ENCODE measurements around the gene TRAFD1. TPM values are rescaled to one million over a fixed set of nuclear protein-coding genes. Genes with fewer than 3 reads are reported as not detected.
"Not testable (repeated sequence)": the region's sequence is repeated elsewhere in the genome, so short reads cannot be mapped to it uniquely, and the experiment has no call there.

TRAFD1 gene
- total RNA-seq, 1 donor from 2014 or later: 30.8 TPM

GRCh38 chr12:112151766-112152541 is 26.6 kb downstream of the TRAFD1 start:
- FAIRE-seq (no peak), DNase-seq (ENCODE audit: low read depth) (no peak)

GRCh38 chr12:112153181-112153892 is 28.0 kb downstream of the TRAFD1 start:
- Histone ChIP-seq H3K36me3 (ENCODE audit: control insufficient read depth, insufficient read depth, low read length) (peaks cover 12% of the 10 kb centered on the region), H3K4me3 (ENCODE audit: low read depth, low read length) (no peak overlapping the region), H3K27me3 (ENCODE audit: control insufficient read depth, insufficient read depth, low read length) (no peaks in the 10 kb centered on the region)
- no peak for DNase-seq (ENCODE audit: low read depth)
- FAIRE-seq: no peak
- TF ChIP-seq CTCF (IDR thresholded peaks at IDR 0.05; ENCODE audit: insufficient read depth, low read length, severe bottlenecking): no peak

More at GRCh38 chr12:112151766-112152541, 26.6 kb downstream of the TRAFD1 start:
- Histone ChIP-seq H3K4me3 (ENCODE audit: low read depth, low read length) (no peak overlapping the region), H3K36me3 (ENCODE audit: control insufficient read depth, insufficient read depth, low read length) (peaks cover 13% of the 10 kb centered on the region), H3K27me3 (ENCODE audit: control insufficient read depth, insufficient read depth, low read length) (no peaks in the 10 kb centered on the region)
- no peak for TF ChIP-seq CTCF (IDR thresholded peaks at IDR 0.05; ENCODE audit: insufficient read depth, low read length, severe bottlenecking)

GRCh38 chr12:112153893-112154219 is 28.5 kb downstream of the TRAFD1 start:
- DNase-seq (ENCODE audit: low read depth): no peak
- Histone ChIP-seq H3K27me3 (ENCODE audit: control insufficient read depth, insufficient read depth, low read length) (no peaks in the 10 kb centered on the region), H3K4me3 (ENCODE audit: low read depth, low read length) (no peak overlapping the region), H3K36me3 (ENCODE audit: control insufficient read depth, insufficient read depth, low read length) (peaks cover 12% of the 10 kb centered on the region)
- no peak for FAIRE-seq
- no peak for TF ChIP-seq CTCF (IDR thresholded peaks at IDR 0.05; ENCODE audit: insufficient read depth, low read length, severe bottlenecking)

GRCh38 chr12:112158461-112159145 is 33.2 kb downstream of the TRAFD1 start:
- DNase-seq (ENCODE audit: low read depth); H3K36me3 ChIP-seq (ENCODE audit: control insufficient read depth, insufficient read depth, low read length); H3K4me3 ChIP-seq (ENCODE audit: low read depth, low read length); H3K27me3 ChIP-seq (ENCODE audit: control insufficient read depth, insufficient read depth, low read length); FAIRE-seq: not testable (repeated sequence)

GRCh38 chr12:112159146-112159541 is 33.8 kb downstream of the TRAFD1 start:
- no peaks in the 10 kb centered on the region for H3K27me3 ChIP-seq (ENCODE audit: control insufficient read depth, insufficient read depth, low read length)
- no peak for FAIRE-seq
- TF ChIP-seq CTCF (IDR thresholded peaks at IDR 0.05; ENCODE audit: insufficient read depth, low read length, severe bottlenecking): no peak
- peaks cover 3% of the 10 kb centered on the region for H3K36me3 ChIP-seq (ENCODE audit: control insufficient read depth, insufficient read depth, low read length)
- no peak for DNase-seq (ENCODE audit: low read depth)
- no peak overlapping the region for H3K4me3 ChIP-seq (ENCODE audit: low read depth, low read length)

- no peak for DNase-seq (ENCODE audit: low read depth)
- H3K27me3 ChIP-seq (ENCODE audit: control insufficient read depth, insufficient read depth, low read length): no peaks in the 10 kb centered on the region
- TF ChIP-seq CTCF (IDR thresholded peaks at IDR 0.05; ENCODE audit: insufficient read depth, low read length, severe bottlenecking): no peak
- H3K36me3 ChIP-seq (ENCODE audit: control insufficient read depth, insufficient read depth, low read length): peaks cover 3% of the 10 kb centered on the region
- no peak for FAIRE-seq
- no peak overlapping the region for H3K4me3 ChIP-seq (ENCODE audit: low read depth, low read length)
Measured at GRCh38 chr12:112160611-112161010, 35.3 kb downstream of the TRAFD1 start.

Data from bronchial epithelial cell (primary cell).